ENCODE measurements around the gene IL17RA. TPM values are rescaled to one million over a fixed set of nuclear protein-coding genes. Genes with fewer than 3 reads are reported as not detected.

The IL17RA gene
- total and polyA plus RNA-seq, 2 of the 4 experiments (the other 2 are of a cell fraction): 5.2 to 15.3 TPM

- Histone ChIP-seq H2BK5ac (ENCODE audit: low read depth, low read length, poor library complexity, severe bottlenecking) (no peak overlapping the region), H2AFZ (replicated peaks; ENCODE audit: low read length, poor library complexity) (no peak overlapping the region), H3K23ac (ENCODE audit: low read depth, low read length) (no peak overlapping the region), H3K4me2 (ENCODE audit: low read depth, low read length) (no peak overlapping the region), H3K18ac (ENCODE audit: low read depth, low read length) (no peak overlapping the region), H2AK9ac (replicated peaks; ENCODE audit: low read depth, low read length, poor library complexity) (no peak overlapping the region), H2AK5ac (ENCODE audit: low read depth, low read length) (no peak overlapping the region), H3K56ac (ENCODE audit: extremely low read depth, insufficient read depth, low read length) (no peak overlapping the region), H3K9me3 (ENCODE audit: control insufficient read depth, insufficient read depth, low read length) (no peaks in the 10 kb centered on the region), H3K27ac (ENCODE audit: insufficient read depth, low read length) (no peak overlapping the region), H4K20me1 (ENCODE audit: insufficient read depth, low read length) (no peaks in the 10 kb centered on the region), H3K4ac (ENCODE audit: low read depth, low read length) (no peak overlapping the region), H3K9me1 (ENCODE audit: insufficient read depth, low read length) (no peaks in the 10 kb centered on the region), H3K4me3 (ENCODE audit: insufficient read depth, low read depth, low read length) (no peak overlapping the region), H3K14ac (replicated peaks; ENCODE audit: low read depth, low read length) (no peak overlapping the region), H4K8ac (ENCODE audit: low read depth in 2 of 2, low read length in 2 of 2) (no peak overlapping the region), H3K36me3 (ENCODE audit: control insufficient read depth, insufficient read depth, low read length) (no peaks in the 10 kb centered on the region), H4K91ac (ENCODE audit: insufficient read depth, low read depth, low read length) (no peak overlapping the region), H3K79me1 (ENCODE audit: low read depth in 1 of 2, low read length in 2 of 2) (no peaks in the 10 kb centered on the region), H3K27me3 (ENCODE audit: control insufficient read depth, insufficient read depth, low read length) (peaks cover 5% of the 10 kb centered on the region), H4K5ac (ENCODE audit: low read depth, low read length) (no peak overlapping the region), H2BK20ac (ENCODE audit: low read depth, low read length) (no peak overlapping the region), H2BK15ac (ENCODE audit: low read depth, low read length) (no peak overlapping the region), H3K9ac (ENCODE audit: low read depth, low read length) (no peak overlapping the region), H3K4me1 (ENCODE audit: control insufficient read depth, insufficient read depth, low read length) (peaks cover 5% of the 10 kb centered on the region), H2BK120ac (ENCODE audit: low read depth, low read length) (no peak overlapping the region)
- ChIA-PET CTCF (interaction anchor here (2.3 to 4.3 kb wide), 3 partner anchors 15 to 429 kb away, joined by 6 to 24 read pairs (median 10); no protein-coding TSS in a partner anchor), POLR2A (ENCODE audit: unreplicated experiment) (no interaction called here)
- in situ Hi-C loops (cut with MboI; ENCODE audit: low sequenced_read_pairs): loop anchor here (10.0 kb wide), 1 partner anchor 102 kb away; no protein-coding TSS in a partner anchor
- DNase-seq: no peak
- BruUV-seq (replicated peaks): no TSS peak
- intact Hi-C loops (cut with micrococcal nuclease): loop anchor here (10.0 kb wide), 1 partner anchor 1002 kb away; the partner anchor contains the start of gene PEX26
- dilution Hi-C loops (cut with HindIII; ENCODE audit: low sequenced_read_pairs, unreplicated experiment): no loop called here
- TF ChIP-seq RFX5 (IDR thresholded peaks at IDR 0.05; ENCODE audit: low read depth, low read length) (no peak), MAFK (IDR thresholded peaks at IDR 0.05; ENCODE audit: low read depth, low read length) (no peak), CEBPB (IDR thresholded peaks at IDR 0.05; ENCODE audit: low read depth, low read length) (no peak), MXI1 (IDR thresholded peaks at IDR 0.05; ENCODE audit: borderline replicate concordance, low read depth, low read length) (no peak), BHLHE40 (IDR thresholded peaks at IDR 0.05; ENCODE audit: low read depth, low read length) (no peak), FOS (IDR thresholded peaks at IDR 0.05; ENCODE audit: low read depth, low read length) (no peak), NFE2L2 (IDR thresholded peaks at IDR 0.05; ENCODE audit: low read depth, low read length) (no peak), ELK1 (IDR thresholded peaks at IDR 0.05; ENCODE audit: borderline replicate concordance, low read depth, low read length) (no peak)
- no peak for ATAC-seq (ENCODE audit: low read depth)
- WGBS, 2 experiments (ENCODE audit: extremely low coverage in 2 of 2, insufficient read length in 1 of 2): no CpG with 5 or more reads among the region's 1 CpG
Measured at GRCh38 chr22:17072877-17073276, 11.9 kb upstream of the IL17RA start.
